HUES64 (cell line): ENCODE data around the gene CD248.
A peak's percentile ranks its signal among the peaks of the same experiment; 100 is the strongest.

Source experiments
- H3K27ac ChIP-seq: 2 replicates; pipeline ENCODE4 v1.7.0; 2013; ENCODE audit warnings: low read depth, low read length, inconsistent platforms
- H3K27me3 ChIP-seq: 2 replicates; pipeline ENCODE4 v1.6.1; 2013; ENCODE audit warnings: mild to moderate bottlenecking, low read length; ENCODE audit not compliant: insufficient read depth
- H3K36me3 ChIP-seq: 2 replicates; pipeline ENCODE4 v1.6.1; 2013; ENCODE audit warnings: mild to moderate bottlenecking, low read length; ENCODE audit not compliant: insufficient read depth
- H3K4me1 ChIP-seq: 2 replicates; pipeline ENCODE4 v1.6.1; 2013; ENCODE audit warnings: mild to moderate bottlenecking, low read length, moderate library complexity; ENCODE audit not compliant: insufficient read depth
- H3K4me3 ChIP-seq: 2 replicates; pipeline ENCODE4 v1.5.1; 2013; ENCODE audit warnings: mild to moderate bottlenecking, low read length, moderate library complexity
- H3K9ac ChIP-seq: 2 replicates; pipeline ENCODE4 v1.6.1; 2013; ENCODE audit warnings: mild to moderate bottlenecking, low read depth, low read length
- H3K9me3 ChIP-seq: 2 replicates; pipeline ENCODE4 v1.6.1; 2013; ENCODE audit warnings: low read depth, low read length; ENCODE audit not compliant: insufficient read depth
- WGBS: fragments of 150-250, 120-280 bp; methylation state at CpG from one replicate; pipeline ENCODE4 v1.1.7; 2013; ENCODE audit warnings: missing lambda C conversion rate; 5-methylcytosine and 5-hydroxymethylcytosine counted together

CD248 gene

GRCh38 chr11:66332371-66333219 lies 15.8 kb upstream of the CD248 start:
- peaks cover 5% of the 10 kb centered on the region for H3K36me3 ChIP-seq
- peaks cover 6% of the 10 kb centered on the region; the same call in 1 of the 2 replicates for H3K27me3 ChIP-seq
- H3K9me3 ChIP-seq: no peaks in the 10 kb centered on the region
- no peak overlapping the region for H3K4me3 ChIP-seq
- H3K9ac ChIP-seq: no peak overlapping the region
- 82% methylated on average over 18 of the region's 18 CpGs for WGBS
- H3K4me1 ChIP-seq: peaks cover 18% of the 10 kb centered on the region
- no peak overlapping the region for H3K27ac ChIP-seq

- Histone ChIP-seq H3K27me3 (peaks cover 6% of the 10 kb centered on the region; the same call in 1 of the 2 replicates), H3K27ac (no peak overlapping the region), H3K9ac (no peak overlapping the region), H3K36me3 (no peaks in the 10 kb centered on the region; the same call in 1 of the 2 replicates), H3K4me1 (peaks cover 13% of the 10 kb centered on the region), H3K9me3 (no peaks in the 10 kb centered on the region), H3K4me3 (no peak overlapping the region)
- 90% methylated on average over 12 of the region's 12 CpGs for WGBS
These were observed 14.9 kb upstream of the CD248 start for GRCh38 chr11:66331542-66332370.

- 86% methylated on average over 10 of the region's 10 CpGs for WGBS
- H3K27ac ChIP-seq: no peak overlapping the region
- H3K9ac ChIP-seq: no peak overlapping the region
- H3K4me3 ChIP-seq: no peak overlapping the region
- peaks cover 11% of the 10 kb centered on the region for H3K4me1 ChIP-seq
- peaks cover 6% of the 10 kb centered on the region; the same call in 1 of the 2 replicates for H3K27me3 ChIP-seq
- H3K36me3 ChIP-seq: no peaks in the 10 kb centered on the region; the same call in 1 of the 2 replicates
- no peaks in the 10 kb centered on the region for H3K9me3 ChIP-seq
These were observed 14.1 kb upstream of the CD248 start for GRCh38 chr11:66330931-66331330.

- WGBS: 83% methylated on average over 3 of the region's 3 CpGs
- H3K27me3 ChIP-seq: no peaks in the 10 kb centered on the region
- no peaks in the 10 kb centered on the region; the same call in 1 of the 2 replicates for H3K36me3 ChIP-seq
- peaks cover 13% of the 10 kb centered on the region for H3K4me1 ChIP-seq
- no peak overlapping the region for H3K4me3 ChIP-seq
- no peak overlapping the region for H3K27ac ChIP-seq
- H3K9ac ChIP-seq: no peak overlapping the region
- no peaks in the 10 kb centered on the region for H3K9me3 ChIP-seq
These were observed 12.4 kb upstream of the CD248 start for GRCh38 chr11:66329165-66329673.

GRCh38 chr11:66328302-66329144 lies 11.7 kb upstream of the CD248 start:
- H3K4me3 ChIP-seq: peak overlapping the region; percentile 34; the same call in 1 of the 2 replicates
- H3K36me3 ChIP-seq: no peaks in the 10 kb centered on the region; the same call in 1 of the 2 replicates
- H3K9ac ChIP-seq: peak overlapping the region; percentile 46; the same call in 1 of the 2 replicates
- peaks cover 13% of the 10 kb centered on the region for H3K4me1 ChIP-seq
- peak overlapping the region; percentile 71; the same call in 1 of the 2 replicates for H3K27ac ChIP-seq
- H3K9me3 ChIP-seq: no peaks in the 10 kb centered on the region
- no peaks in the 10 kb centered on the region for H3K27me3 ChIP-seq
- WGBS: 15% methylated on average over 19 of the region's 19 CpGs

GRCh38 chr11:66328031-66328301 lies 11.1 kb upstream of the CD248 start:
- H3K36me3 ChIP-seq: no peaks in the 10 kb centered on the region; the same call in 1 of the 2 replicates
- WGBS: 95% methylated on average over 3 of the region's 3 CpGs
- no peak overlapping the region for H3K4me3 ChIP-seq
- H3K9ac ChIP-seq: no peak overlapping the region
- H3K27ac ChIP-seq: no peak overlapping the region
- H3K9me3 ChIP-seq: no peaks in the 10 kb centered on the region
- H3K4me1 ChIP-seq: peaks cover 13% of the 10 kb centered on the region
- H3K27me3 ChIP-seq: no peaks in the 10 kb centered on the region

- Histone ChIP-seq H3K27me3 (no peaks in the 10 kb centered on the region), H3K9ac (no peak overlapping the region), H3K9me3 (no peaks in the 10 kb centered on the region), H3K27ac (no peak overlapping the region), H3K4me1 (peaks cover 13% of the 10 kb centered on the region), H3K36me3 (no peaks in the 10 kb centered on the region; the same call in 1 of the 2 replicates), H3K4me3 (no peak overlapping the region)
- WGBS: 85% methylated on average over 10 of the region's 10 CpGs
These were observed 10.6 kb upstream of the CD248 start for GRCh38 chr11:66327171-66328030.

GRCh38 chr11:66326261-66327111 lies 9.6 kb upstream of the CD248 start:
- no peak overlapping the region for H3K27ac ChIP-seq
- WGBS: 67% methylated on average over 20 of the region's 21 CpGs
- no peaks in the 10 kb centered on the region for H3K36me3 ChIP-seq
- no peak overlapping the region for H3K9ac ChIP-seq
- H3K27me3 ChIP-seq: no peaks in the 10 kb centered on the region
- no peak overlapping the region for H3K4me3 ChIP-seq
- peaks cover 13% of the 10 kb centered on the region for H3K4me1 ChIP-seq
- H3K9me3 ChIP-seq: no peaks in the 10 kb centered on the region

- no peak overlapping the region for H3K9ac ChIP-seq
- no peaks in the 10 kb centered on the region for H3K9me3 ChIP-seq
- WGBS: 88% methylated on average over 8 of the region's 8 CpGs
- no peaks in the 10 kb centered on the region for H3K27me3 ChIP-seq
- no peak overlapping the region for H3K4me3 ChIP-seq
- H3K27ac ChIP-seq: no peak overlapping the region
- H3K36me3 ChIP-seq: no peaks in the 10 kb centered on the region
- H3K4me1 ChIP-seq: peaks cover 13% of the 10 kb centered on the region
These were observed 8.4 kb upstream of the CD248 start for GRCh38 chr11:66325263-66325671.
